Measurements from ENCODE around the gene JMJD6.
"Not testable (repeated sequence)": the region's sequence is repeated elsewhere in the genome, so short reads cannot be mapped to it uniquely, and the experiment has no call there.

The JMJD6 gene

DNA sequence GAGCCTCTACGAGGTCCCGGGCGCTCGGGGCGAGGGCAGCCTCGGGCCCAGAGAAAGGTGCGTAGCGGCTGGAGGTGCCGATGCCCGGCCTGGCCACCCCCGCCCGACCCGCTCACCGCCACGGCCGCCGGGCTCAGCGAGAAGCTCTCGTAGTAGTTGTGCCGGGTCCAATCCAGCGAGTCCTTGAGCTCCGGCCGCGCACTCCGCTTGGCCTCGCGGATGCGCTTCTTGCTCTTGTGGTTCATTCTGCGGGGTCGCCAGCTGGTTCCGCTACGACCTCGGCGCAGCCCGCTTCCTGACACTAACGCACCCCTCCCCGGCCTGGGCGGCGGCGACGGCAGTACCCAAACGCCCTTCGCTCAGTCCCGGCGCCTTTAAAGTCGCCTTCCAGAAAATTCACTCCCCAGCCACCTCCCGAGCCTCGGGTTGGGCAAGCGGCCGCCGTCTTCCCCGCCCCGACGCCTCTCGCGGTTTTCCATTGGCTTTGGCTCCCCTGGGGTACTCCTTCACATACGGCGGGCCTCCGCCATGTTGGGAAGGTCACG is at the start of gene JMJD6:
Gene JMJD6, minus strand, starts transcription at position 376 of the 545 bp plus-strand sequence. Its CDS starts 131 bp downstream, at position 245.
- peak; percentile 96 for DNase-seq

DNA sequence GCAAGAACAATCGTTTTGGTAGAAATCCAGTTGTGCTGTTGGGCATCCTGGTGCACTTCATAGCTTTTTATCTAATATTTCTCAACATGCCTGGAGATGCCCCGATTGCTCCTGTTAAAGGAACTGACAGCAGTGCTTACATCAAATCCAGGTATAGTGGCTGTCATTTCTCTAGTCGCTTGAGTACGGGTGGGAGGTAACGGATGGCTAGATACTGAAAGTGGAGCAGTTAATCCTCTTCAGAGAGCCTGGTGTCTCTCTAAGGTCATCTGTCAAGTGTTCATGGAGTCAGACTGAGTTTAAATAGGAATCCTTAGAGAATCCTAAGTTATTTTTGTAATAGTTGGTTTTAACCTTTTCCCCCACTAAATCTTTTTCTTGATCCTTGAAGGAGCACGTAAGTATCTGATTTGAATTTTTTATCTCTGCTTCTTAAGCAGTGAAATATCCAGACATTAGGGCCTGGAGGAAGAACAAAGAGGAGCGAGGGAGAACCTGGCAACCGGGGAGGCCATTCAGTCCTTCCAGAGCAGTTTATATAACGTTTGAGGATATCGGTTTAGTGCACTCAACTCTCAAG is 48.7 kb upstream of the JMJD6 start:
- DNase-seq, result peak; percentile 69

DNA sequence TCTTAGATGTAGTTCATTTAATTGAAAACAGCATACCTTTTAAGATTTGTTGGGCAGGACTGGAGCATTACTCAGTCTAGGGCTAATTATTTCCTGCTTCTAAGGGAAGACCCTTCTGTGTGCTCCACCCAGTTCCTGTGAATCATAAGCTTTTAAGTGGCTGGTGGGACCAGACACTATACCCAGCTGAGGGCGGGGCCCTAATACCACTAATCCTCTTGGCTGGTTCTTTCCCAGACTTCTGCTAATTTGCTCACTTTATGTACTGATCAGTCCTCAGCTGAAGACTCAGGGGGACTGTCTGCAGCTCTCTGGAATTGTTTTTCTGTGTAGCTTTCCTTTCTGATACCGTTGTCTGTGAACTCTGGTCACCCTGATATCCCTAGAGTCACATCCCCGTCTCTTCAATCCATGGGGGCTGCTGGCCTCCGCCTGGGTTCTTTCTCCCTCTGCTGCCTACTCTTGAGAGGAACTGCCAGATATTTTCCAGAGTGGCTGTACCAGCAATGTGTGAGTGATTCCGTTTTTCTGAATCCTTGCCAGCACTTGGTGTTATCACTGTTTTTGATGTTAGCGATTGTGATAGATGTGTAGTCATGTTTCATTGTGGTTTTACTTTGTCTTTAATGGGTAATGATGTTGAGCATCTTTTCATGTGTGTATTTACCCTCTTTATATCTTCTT is 46.6 kb upstream of the JMJD6 start:
- peak; percentile 19 for DNase-seq

DNA sequence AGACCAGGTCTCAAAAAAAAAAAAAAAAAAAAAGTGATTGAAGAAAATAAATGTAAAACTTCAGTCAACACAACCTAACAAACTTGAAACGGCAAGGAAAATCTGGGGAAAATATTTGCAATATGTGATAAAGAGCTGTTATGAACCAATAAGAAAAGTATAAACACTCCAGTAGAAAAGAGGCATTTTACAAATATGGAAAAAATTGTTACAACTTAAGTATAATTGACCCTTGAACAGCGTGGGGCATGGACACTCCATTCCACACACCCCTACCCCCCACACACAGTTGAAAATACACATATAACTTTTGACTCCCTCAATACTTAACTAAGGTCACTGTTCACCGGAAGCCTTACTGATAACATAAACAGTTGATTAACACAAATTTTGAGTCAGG is 32.2 kb upstream of the JMJD6 start:
- DNase-seq, result no peak

DNA sequence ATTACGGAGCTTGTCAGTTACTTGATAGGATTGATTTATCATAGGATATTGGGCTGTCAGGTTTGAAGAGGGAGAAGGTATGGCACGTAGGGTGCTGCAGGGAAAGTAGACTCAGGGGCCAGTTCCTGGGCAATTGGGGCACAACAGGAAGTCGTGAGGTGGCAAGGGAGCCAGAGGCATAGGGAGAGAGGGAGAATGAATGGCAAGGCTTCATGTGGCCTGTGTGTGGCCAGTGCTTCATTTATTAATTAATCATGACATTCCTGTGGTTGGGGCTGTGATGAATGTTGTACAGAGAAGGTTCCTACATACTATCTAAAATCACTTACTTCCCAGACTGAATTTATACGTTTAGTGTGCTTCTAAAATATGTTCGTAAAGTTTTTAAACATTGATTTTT is 30.9 kb upstream of the JMJD6 start:
- no peak for DNase-seq

DNA sequence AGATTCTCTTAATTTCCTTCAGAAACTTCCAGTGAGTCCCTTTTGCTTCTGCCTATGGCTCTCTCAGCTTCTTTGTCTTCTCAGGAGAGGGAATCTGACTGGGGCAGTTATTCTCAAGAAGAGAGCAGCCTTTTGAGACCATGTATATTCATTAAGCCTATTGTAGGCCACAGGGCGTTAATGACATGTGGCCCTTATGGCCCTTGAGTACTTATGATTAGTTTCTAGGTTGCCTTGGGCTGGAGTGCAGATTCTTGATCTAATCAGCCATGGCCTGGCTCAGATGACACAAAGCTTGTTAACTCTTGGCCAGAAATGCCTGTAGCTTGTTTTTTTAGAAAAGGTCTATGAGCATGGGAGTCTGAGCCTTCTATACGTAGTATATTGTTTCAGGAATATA is 28.9 kb upstream of the JMJD6 start:
- DNase-seq, result no peak

DNA sequence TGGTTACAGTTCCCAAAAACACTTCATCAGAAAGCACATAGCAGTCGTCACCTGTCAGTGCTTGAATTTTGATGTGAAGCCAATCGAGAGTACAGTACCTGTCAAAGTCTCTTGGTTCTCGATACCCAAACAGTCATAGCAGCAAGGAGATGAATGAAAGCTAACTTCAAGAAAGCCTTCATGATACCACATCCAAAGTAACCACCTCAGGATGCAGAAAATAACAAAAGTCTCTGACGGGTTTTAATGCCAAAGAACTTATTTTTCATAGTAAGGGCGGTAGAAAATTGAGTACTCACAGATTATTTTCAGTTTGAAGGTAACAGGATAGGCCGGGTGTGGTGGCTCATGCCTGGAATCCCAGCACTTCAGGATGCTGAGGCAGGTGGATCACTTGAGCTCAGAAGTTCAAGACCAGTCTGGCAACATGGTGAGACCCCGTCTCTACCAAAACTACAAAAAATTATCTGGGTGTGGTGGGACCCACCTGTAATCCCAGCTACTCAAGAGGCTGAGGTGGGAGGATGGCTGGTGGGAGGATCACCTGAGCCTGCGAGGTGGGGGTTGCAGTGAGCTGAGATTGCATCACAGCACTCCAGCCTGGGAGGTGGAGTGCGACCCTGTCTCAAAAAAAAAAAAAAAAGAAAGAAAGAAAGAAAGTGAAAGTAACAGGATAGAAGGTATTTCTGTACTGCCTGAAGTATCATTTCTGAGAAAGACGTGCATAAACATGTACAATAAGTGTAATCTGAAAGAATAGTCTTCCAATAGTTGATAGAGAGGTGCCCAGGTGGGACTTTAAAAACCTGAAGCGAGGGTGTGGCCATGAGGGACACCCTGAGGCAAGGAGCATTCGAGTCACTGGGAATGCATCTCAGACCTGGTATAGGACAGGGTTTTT is 26.9 kb upstream of the JMJD6 start:
- no peak for DNase-seq

DNA sequence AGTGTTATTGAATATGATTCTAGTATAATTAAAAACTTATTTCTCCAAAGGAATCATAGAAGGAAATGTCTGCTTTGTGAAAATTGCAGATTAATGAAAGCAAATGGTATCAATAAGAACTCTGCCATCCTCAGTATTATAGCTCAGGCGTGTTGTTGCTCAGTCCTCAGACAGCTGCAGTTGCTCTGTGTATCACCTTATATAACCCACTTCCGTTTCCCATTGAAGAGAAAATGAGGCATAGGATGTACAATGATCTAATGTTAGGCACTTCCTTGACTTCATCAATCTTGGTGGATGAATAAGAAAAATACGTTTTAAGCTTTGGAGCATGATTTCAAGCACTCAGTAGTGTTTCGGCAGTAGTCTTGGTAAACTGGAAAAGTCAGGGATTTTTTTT is 25.6 kb upstream of the JMJD6 start:
- no peak for DNase-seq

DNA sequence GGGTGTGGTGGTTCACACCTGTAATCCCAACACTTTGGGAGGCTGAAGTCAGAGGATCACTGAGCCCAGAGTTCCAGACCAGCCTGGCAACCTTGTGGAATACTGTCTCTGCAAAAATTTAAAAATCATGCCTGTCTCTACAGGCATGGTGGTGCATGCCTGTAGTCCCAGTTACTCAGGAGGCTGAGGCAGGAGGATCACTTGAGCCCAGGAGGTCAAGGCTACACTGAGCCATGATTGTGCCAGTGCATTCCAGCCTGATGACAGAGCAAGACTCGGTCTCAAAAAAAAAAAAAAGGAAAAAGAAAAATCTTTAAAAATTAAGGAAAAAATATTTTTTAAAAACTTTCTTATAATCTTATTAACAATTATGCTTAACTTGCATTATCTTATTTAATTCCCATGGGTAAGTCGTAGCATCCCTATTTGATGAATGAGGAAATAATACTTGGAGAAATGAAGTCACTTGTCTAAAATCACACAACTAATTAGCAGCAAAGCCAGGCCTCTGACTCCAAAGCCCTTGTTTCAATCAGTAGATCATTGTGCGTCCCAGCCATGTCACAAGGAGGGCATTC is 25.1 kb upstream of the JMJD6 start:
- DNase-seq, result no peak

DNA sequence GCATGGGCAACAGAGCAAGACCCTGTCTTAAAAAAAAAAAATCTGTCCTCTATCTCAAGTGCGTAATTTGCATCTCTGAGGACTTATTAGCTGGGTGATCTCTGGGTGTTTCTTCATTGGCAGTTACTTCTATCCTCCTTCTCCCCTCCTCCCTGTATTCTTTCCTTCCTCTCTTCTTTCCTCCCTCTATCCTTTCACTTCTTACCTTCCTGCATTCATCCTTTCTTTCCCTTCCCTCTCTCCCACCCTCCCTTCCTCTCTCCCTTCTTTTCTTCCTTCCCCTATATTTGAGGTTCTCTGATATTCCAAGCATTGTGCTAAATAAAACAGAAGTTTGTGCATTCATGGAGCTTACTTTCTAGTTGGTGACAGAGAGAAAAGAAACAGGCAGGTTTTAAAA is 22.3 kb upstream of the JMJD6 start:
- no peak for DNase-seq

DNA sequence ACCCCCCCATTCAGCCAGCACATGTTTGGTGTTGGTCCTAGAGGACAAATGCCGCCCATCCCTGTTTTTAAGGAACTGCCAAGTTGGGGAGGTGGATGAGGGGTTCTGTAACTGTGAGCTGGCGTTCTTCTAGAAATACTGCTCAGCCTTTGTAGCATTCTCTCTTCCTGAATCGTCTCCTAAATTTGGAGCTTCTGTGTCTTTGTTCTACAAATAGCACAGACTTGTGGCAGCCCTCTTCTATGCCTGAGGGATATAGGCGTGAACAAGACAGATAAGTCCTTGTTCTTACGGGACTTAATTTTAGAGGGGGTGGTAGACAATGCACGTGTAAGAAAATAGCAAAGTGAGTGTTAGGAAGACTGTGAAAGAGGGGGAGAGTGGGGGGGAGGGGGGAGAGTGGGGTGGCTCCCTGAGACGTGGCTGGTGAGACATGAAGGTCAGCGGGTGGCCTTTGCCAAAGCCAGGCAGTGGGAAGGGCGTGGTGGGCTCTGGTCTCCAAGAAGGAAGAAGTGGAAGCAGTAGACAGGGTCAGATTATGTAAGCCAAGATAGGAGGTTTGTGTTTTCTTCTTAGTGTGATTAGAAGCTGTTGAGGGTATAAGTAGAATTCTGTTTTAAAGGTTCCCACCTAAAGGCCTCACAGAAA is 21.4 kb upstream of the JMJD6 start:
- no peak for DNase-seq

DNA sequence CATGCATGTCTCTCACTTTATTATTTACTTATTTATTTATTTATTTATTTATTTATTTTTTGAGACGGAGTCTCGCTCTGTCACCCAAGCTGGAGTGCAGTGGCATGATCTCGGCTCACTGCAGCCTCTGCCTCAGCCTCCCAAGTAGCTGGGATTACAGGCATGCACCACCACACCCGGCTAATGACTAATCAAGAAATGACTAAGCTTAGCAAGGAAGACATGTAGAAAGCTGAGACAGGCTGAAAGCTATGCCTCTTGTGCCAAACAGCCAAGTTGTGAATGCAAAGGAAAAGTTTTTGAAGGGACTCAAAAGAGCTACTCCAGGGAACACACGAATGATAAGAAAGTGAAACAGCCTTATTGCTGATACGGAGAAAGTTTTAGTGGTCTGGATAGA is 19.4 kb upstream of the JMJD6 start:
- not testable (repeated sequence) for DNase-seq

DNA sequence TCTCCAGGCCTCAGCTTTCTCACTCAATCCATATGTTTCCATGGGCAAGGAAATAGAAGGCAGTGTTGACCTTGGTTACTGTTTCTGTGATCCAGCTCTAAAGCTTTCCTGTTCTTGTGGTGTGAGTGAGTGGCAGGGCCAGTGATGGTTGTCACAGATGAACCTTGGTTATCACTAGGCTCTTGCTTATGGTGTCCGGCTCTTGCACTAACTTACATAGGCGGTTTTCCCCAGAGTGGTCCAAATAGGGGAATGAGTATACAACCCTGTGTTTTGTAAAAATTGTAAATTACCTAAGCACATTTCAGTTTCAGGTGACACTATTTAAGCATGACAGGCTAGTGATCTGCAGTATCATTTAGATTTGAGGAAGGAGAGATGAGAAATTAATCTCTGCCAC is 18.3 kb upstream of the JMJD6 start:
- no peak for DNase-seq

DNA sequence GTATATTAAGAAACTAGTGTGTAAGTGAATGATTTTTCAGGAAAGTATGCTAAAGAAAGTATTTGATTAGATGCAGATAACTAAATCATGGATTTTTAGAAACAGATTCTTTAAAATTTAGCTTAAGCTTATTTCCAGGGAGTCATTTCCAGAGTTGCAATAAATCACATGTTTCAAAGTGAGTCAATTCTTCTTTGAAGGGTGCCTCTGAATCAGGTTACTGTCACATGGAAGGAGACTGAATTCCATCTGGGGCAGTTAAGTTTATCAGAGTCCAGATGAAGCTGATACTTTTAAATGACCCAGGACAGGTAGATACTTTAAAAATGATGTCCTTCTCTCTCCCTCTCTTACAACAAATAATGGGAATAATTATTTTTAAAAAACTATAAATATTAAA is 16.6 kb upstream of the JMJD6 start:
- no peak for DNase-seq

DNA sequence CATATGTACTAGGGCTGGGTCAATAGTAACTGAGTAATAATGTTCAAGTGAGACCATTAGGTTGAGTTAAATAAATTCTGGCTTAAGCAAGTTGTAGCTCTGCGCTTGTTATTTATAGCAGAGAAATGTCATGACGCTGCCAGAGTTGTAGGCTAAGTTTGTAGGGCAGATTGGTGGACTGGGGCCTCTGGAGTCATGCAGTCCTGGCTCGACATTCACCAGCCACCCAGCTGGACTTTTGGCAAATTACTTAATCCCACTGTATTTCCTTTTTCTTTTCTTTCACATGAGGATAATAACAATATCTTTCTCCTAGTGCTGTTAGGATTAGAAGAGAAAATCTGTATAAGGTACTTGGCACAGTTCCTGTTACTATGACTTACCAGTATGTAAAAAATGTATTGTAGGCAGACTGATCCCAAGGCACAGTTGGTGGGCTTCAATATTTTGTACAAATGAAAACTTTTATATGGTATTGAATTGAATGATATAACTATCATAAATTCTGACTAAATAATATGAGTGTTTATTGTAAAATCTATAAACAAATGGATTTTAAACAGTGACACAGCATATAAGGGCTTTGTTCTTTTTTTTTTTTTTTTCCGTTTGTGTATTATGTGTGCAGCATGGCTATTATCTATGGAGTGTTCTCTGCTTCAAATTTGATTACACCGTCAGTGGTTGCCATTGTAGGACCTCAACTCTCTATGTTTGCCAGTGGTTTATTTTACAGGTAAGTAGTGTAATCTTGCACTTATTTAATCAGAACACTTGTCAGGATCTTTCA is 14.1 kb upstream of the JMJD6 start:
- DNase-seq, result no peak

DNA sequence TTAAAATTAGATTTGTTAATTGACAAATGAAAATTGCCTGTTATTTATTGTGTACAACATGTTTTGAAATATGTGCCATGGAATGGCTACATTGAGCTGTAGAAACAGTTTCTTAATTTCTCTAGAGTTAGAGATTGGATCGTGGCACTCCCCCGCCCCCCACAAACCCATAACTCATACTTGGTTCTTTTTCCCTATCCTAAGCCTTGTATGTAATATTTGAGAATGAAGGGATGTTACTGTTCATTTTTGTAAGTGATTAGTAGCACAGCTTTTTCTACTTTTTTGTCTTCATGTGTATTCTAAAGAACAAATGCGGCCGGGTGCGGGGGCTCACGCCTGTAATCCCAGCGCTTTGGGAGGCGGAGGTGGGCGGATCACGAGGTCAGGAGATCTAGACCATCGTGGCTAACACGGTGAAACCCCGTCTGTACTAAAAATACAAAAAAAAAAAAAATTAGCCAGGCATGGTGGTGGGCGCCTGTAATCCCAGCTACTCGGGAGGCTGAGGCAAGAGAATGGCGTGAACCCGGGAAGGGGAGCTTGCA is 13.2 kb upstream of the JMJD6 start:
- not testable (repeated sequence) for DNase-seq

DNA sequence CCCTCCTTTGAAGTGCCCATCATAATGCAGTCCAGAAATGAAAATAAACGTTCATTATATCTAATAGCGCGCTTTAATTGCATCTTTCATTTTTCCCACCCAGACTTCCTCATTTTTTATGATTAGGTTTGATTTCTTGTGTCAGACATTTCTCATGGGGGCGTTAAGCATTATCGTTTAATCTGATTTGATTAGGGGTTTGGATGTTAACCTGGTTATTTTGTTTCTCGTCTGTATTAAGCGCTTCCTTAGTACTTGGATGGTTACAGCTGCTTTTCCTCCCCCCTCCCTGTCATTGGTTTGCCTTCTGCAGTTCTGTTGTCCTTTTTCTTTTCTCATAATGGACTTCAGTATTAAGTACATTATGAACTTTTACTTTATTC is 12.1 kb upstream of the JMJD6 start:
- peak; percentile 42 for DNase-seq

DNA sequence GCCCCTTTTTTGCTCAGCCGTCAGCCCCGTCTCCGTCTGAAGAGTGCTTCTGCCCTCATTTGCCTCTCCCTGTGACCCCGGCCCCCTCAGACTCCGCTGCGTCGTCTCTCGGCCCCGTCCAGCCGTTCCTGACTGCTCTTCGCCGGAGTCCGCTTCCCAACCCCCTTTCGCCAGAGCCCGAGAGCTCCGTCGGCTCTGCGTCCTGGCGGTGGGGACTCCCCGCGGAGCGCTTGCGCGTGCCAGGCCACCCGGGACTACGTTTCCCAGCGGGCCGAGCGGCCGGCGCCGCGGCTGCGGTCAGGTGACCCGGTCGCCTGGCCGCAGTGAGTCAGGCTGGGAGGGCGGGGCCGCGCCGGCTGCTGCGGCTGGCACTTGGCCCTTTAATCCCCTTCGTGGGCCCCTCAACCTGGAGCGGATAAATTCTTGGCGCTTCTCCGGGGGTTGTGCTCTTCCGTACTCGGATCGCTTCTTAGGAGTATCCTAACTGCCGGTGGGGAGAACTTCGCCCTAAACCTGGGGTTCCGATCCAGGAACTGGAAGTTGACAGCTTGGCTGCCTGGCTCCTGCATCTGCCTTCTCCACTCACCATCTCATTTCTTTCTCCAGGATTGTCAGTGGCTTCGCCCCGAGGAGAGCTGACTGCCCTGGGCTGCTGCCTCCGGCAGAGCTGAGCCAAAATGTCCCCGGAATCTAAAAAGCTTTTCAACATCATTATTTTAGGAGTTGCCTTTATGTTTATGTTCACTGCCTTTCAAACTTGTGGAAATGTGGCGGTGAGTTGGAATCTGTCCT is 11.5 kb upstream of the JMJD6 start, which contains the start of gene MFSD11:
Gene MFSD11, plus strand, starts transcription at position 444 of the 792 bp plus-strand sequence. Its CDS starts 234 bp downstream, at position 678.
- DNase-seq, result peak; percentile 97

DNA sequence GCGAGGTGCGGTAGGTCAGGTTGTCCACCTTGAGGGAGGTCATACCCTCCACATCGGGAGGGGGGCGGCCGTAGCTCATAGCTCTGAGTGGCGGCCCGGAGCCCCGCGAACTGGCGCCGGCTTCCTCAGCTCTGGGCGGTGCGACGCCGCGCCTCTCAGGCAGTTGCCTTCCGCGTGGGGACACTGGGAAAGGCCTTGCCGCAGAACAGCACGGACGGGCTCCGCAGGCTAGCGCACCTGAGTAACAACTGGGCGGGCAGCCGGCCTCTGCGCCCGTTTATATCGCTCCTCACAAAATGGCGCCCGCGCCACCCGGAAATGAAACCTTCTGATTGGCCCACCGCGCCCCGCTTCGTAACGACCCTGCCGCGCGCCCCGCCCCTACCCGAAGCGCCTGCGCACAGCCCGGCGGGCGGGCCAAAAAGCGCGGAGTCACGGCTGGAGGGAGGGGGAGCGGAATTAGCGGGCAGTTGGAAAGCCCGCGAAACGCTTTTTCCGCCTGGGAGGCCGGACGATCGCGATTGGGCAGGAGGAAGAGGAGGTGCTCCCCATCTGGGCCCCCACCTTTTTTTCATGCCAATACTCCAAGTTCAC is 10.8 kb upstream of the JMJD6 start, which contains the start of gene SRSF2:
Gene SRSF2, minus strand, starts transcription at position 250 of the 594 bp plus-strand sequence. Its CDS starts 171 bp downstream, at position 79.
- peak; percentile 99 for DNase-seq
